Measurements from ENCODE around the gene KRTAP10-4. TPM values are rescaled to one million over a fixed set of nuclear protein-coding genes. Genes with fewer than 3 reads are reported as not detected.

The KRTAP10-4 gene
- total RNA-seq, 1 donor from 2014 or later, result not detected

GRCh38 chr21:44615466-44615865 is 41.9 kb downstream of the KRTAP10-4 start:
- DNase-seq (ENCODE audit: low read depth), result no peak

- no peak for DNase-seq (ENCODE audit: low read depth)
These were observed 42.5 kb downstream of the KRTAP10-4 start for GRCh38 chr21:44615911-44616590.

- DNase-seq (ENCODE audit: low read depth), result no peak
These were observed 43.0 kb downstream of the KRTAP10-4 start for GRCh38 chr21:44616591-44616926.

- no peak for DNase-seq (ENCODE audit: low read depth)
These were observed 43.6 kb downstream of the KRTAP10-4 start for GRCh38 chr21:44617071-44617501.

GRCh38 chr21:44618504-44618903 is 45.0 kb downstream of the KRTAP10-4 start:
- DNase-seq (ENCODE audit: low read depth), result no peak

GRCh38 chr21:44618909-44619308 is 45.4 kb downstream of the KRTAP10-4 start:
- no peak for DNase-seq (ENCODE audit: low read depth)

GRCh38 chr21:44619886-44620285 is 46.4 kb downstream of the KRTAP10-4 start:
- DNase-seq (ENCODE audit: low read depth), result no peak

GRCh38 chr21:44623575-44623974 is 50.0 kb downstream of the KRTAP10-4 start:
- DNase-seq (ENCODE audit: low read depth), result no peak

Other genes starting within 250 kb of the KRTAP10-4 start
- gene CFAP410, start 234.3 kb upstream of the KRTAP10-4 start, total RNA-seq, result 28.1 and 38.0 TPM in 2 replicates
- gene TRPM2, start 220.1 kb upstream of the KRTAP10-4 start, total RNA-seq, result not detected in 2 replicates
- gene LRRC3, start 118.2 kb upstream of the KRTAP10-4 start, total RNA-seq, result not detected in 2 replicates
- gene KRTAP10-1, start 33.5 kb upstream of the KRTAP10-4 start, total RNA-seq, result not detected in 2 replicates
- not detected in 2 replicates for gene KRTAP10-2, start 22.2 kb upstream of the KRTAP10-4 start, total RNA-seq
- not detected in 2 replicates for gene KRTAP10-3, start 14.9 kb upstream of the KRTAP10-4 start, total RNA-seq
- gene KRTAP10-5, start 6.9 kb downstream of the KRTAP10-4 start, total RNA-seq, result not detected in 2 replicates
- gene KRTAP10-6, start 18.8 kb downstream of the KRTAP10-4 start, total RNA-seq, result not detected in 2 replicates
- gene KRTAP10-7, start 26.9 kb downstream of the KRTAP10-4 start, total RNA-seq, result not detected in 2 replicates
- gene KRTAP10-8, start 38.4 kb downstream of the KRTAP10-4 start, total RNA-seq, result not detected in 2 replicates
- gene KRTAP10-9, start 53.4 kb downstream of the KRTAP10-4 start, total RNA-seq, result not detected in 2 replicates
- not detected in 2 replicates for gene KRTAP10-10, start 63.6 kb downstream of the KRTAP10-4 start, total RNA-seq
- gene KRTAP10-11, start 72.7 kb downstream of the KRTAP10-4 start, total RNA-seq, result not detected in 2 replicates
- gene KRTAP12-4, start 80.9 kb downstream of the KRTAP10-4 start, total RNA-seq, result not detected in 2 replicates
- not detected in 2 replicates for gene KRTAP12-3, start 84.2 kb downstream of the KRTAP10-4 start, total RNA-seq
- gene KRTAP12-2, start 93.2 kb downstream of the KRTAP10-4 start, total RNA-seq, result not detected in 2 replicates
- not detected in 2 replicates for gene KRTAP12-1, start 108.4 kb downstream of the KRTAP10-4 start, total RNA-seq
- gene KRTAP10-12, start 123.4 kb downstream of the KRTAP10-4 start, total RNA-seq, result not detected in 2 replicates
- not detected in 2 replicates for gene TSPEAR, start 137.8 kb downstream of the KRTAP10-4 start, total RNA-seq
- gene UBE2G2, start 228.1 kb downstream of the KRTAP10-4 start, total RNA-seq, result 98.0 and 99.8 TPM in 2 replicates
- 78.6 and 79.5 TPM in 2 replicates for gene SUMO3, start 244.3 kb downstream of the KRTAP10-4 start, total RNA-seq